HG02642 (cell line): Measurements from ENCODE around the gene TCERG1L.

Source experiments
- ATAC-seq: cut with Tn5 transposase; IDR thresholded peaks from one replicate; pipeline ENCODE4 v1.9.1; 2021; ENCODE audit warnings: mild to moderate bottlenecking; ENCODE audit not compliant: unreplicated experiment, poor library complexity

The TCERG1L gene

GRCh38 chr10:131231965-131232541 is 79.5 kb downstream of the TCERG1L start:
- no peak for ATAC-seq

DNA sequence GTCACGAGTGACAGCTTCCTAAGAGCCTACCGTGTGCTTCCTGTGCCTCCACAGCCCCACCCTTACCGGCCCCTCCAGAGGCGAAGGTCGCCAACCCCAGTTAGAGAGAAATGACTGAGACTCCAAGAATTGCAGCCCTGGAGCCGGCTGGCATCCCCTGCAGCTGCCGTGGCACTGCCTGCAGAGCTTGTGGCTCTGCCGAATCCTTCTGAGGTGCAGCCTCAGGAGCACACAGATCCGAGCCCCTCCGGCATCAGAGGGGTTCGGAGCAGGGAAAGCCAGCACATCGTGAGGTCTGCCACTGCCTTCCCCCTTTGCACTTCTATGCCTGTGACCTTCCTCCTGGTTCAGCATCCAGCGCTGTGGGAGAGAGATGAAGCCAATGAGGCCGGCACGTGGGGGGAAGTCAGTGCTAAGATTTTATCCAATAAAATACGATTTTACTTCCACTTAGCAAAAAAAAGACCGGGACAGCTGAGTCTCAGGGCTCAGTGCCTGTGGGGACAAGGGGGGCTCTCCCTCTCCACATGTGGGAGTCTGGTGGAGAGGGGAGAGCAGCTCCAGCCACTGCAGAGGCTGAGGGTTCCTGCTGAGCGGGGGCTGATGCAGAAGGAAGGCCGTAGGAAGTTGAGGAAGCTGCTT is 80.1 kb downstream of the TCERG1L start:
- ATAC-seq, result no peak

DNA sequence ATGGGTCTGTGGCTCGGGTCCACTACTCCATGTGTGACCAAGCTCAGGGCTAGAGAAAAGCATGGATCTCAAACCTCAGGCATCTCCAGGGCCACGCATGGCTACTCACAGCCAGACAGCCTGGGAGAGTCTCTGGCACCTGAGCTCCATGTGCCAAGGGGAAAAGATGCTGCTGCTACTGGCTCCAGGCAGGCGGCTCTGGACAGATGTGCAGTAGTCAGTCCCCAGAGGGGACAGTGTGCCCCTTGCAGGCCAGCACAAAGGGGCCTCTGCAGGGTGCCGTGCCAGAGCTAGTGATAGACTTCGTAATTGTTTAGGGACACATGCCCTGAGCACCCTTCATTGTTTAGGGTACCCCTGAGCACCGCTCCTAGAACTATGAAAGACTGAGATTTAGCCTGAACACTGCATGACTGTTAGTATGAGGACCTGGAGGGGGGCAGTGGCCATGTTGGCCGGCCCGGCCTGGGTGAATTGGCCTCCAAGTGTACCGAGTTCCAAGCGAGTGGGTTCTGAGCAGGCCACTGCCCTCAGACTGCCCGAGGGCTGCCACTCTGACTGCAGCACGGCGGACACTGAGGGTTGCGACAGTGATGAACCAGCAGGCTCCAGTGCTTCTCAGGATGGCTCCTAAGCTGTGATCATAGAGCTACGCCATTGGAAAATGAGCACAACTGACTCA is 80.7 kb downstream of the TCERG1L start:
- ATAC-seq, result no peak

DNA sequence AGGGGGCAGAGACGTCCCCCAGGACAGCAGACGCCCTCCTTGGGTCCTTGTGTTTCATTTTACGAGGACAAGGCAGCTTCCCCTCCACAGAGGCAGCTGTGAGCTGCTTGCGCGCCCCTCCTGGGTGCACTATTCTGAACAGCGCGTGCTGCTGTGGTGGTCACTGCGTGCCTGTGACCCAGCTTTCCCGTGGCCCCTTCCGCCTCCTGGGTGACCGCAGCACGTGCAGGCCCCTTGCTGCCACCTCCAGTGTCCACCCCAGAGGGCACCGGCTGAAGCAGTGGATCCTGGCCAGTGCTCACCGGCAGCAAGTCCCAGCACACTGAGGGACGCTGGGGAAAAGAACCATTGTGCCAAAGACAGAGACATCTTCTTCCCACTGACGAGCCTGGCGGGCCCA is 81.4 kb downstream of the TCERG1L start:
- ATAC-seq, result no peak

DNA sequence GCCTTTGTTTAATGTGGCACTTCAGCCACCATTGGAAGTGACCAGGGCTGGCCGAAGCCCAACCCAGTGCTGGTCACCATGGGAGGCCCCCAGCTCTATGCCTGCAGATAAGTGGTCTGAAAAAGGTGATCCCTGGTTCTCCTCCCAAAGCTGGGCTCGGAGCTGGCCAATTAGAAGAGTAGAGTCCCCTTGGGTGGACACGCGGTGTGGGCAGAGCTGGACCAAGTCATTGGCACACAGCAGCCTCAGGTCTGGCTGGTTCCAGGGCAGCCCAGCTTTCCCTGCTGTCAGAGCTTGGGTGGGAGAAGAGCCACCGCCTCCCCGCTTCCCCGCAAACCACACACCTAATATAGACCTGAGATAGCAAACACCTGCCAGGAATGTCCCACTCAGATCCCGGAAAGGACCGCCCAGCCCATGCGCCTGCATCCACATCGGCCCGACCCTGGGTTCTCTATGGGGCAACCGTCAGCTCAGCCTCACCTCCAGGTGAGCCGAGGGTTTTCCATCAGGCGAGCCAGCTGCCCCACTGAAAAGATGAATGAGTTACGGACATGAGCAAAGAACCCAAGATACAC is 84.3 kb downstream of the TCERG1L start:
- ATAC-seq, result no peak

- no peak for ATAC-seq
Observed at GRCh38 chr10:131226446-131227162, 84.9 kb downstream of the TCERG1L start.

DNA sequence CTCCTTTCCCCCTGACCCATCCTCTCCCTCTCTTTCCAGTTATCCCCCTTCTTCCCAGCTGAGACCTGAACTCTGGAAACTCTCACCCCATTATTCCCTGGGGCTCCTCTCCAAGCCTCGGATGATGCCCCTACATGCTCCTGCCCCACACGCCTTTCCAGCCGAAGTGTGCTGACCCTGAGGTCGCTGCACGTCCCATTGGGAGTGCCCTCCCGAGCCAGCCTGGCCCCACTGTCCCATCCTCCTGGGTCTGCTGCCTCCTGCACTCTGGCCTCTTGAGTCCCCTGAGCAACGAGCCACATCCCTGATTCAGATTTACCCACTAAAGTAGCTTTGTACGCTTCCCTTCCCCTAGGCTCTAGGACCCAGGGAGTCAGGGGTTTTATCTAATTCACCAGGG is 87.4 kb downstream of the TCERG1L start:
- ATAC-seq, result no peak

DNA sequence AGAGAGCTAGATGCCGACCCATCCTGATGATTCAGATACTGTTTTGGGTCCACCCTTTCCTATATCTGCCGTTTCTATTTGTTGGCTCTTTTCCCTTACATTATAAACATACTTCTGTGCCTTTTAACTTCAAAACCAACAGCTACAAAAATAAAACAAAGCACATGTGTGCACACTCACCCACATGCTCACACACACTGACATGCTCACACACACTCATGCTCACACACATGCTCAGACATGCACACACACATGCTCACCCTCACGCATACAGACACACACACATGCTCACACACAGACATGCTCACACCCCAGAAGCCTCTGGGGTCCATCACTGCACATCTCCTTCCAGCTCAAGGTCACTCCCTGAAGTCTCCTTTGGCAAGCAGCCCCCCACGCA is 88.1 kb downstream of the TCERG1L start:
- no peak for ATAC-seq

GRCh38 chr10:131222986-131223385 is 88.5 kb downstream of the TCERG1L start:
- no peak for ATAC-seq

DNA sequence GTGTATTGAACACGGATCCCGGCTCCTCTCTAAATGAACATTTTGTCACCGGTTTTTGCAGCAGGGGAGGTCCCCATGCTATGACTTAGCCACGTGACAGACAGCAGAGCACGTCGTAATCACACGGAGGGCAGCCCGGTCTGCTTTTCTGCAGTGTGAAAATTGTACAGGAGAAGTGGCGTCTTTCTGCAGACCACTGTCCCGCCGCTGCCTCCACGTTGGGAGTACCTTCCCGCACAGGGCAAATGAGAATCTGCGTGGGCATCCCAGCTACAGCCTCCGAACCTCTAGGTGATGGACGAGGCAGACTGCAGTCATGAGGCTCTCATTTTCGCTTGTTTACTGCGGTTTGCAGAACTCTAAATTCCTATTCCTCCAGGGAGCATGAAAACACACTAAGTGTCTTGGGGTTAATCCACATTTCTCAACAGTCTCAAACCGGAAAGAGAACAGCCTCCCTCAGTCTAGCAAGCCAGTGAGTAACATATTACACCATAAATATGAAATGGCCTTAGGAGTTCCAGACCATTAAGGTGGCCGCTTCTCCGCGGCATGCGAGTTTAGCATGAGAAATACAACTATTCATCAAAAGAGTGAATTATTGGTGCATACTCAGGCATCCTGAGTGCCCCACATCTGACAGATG is 89.8 kb downstream of the TCERG1L start:
- no peak for ATAC-seq

DNA sequence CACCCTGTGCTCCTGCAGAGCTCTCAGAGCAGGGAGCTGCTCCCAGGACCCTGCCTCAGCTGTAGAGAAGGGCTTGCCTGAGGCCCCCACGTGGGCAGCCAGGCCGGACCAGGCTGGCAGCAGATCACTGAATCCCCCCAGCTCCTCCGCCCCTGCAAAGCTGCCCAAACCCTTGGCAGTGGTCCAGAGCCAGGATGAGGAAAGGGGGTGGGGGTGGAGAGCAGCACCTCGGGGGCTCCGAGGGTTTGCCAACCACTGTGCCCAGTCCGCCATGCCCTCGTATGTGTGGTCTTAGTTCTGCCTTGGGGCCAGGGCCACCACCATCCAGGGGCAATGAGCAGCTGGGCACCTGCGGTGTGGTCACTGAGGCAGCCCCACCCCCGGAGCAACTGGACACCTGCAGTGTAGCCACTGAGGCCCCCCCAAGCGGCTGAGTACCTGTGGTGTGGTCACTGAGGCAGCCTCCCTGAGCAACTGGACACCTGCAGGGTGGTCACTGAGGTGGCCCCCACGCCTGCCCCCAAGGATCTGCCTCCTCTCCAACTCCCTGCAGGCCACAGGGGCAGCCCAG is 90.8 kb downstream of the TCERG1L start:
- no peak for ATAC-seq

DNA sequence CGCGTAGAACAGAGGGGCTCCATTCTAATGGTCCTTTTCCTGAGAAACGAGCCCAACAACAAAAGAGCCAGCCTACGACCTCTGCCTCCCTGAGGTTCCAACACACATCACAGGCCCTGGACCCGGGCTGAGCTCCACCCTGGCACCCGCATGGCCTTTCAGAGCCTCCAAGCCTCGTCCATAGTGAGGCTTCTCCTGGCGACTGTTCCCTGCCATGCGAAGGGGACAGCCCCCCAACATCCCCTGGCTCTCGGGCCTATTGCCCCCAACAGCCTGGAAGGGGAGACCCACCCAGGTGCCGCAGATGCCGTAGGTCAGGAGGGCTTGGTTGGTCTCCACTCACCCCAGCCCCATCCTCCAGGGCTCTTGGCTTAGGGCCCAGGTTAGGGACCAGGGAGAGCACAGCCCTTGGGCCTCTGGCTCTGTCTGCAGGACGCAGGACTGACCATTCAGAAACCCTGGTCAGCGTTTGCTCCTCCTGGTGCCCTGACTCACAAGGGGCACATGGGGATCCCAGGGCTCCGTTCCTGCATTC is 91.5 kb downstream of the TCERG1L start:
- no peak for ATAC-seq

GRCh38 chr10:131219584-131219886 is 92.0 kb downstream of the TCERG1L start:
- ATAC-seq, result no peak

GRCh38 chr10:131218811-131219583 is 92.5 kb downstream of the TCERG1L start:
- ATAC-seq, result no peak

DNA sequence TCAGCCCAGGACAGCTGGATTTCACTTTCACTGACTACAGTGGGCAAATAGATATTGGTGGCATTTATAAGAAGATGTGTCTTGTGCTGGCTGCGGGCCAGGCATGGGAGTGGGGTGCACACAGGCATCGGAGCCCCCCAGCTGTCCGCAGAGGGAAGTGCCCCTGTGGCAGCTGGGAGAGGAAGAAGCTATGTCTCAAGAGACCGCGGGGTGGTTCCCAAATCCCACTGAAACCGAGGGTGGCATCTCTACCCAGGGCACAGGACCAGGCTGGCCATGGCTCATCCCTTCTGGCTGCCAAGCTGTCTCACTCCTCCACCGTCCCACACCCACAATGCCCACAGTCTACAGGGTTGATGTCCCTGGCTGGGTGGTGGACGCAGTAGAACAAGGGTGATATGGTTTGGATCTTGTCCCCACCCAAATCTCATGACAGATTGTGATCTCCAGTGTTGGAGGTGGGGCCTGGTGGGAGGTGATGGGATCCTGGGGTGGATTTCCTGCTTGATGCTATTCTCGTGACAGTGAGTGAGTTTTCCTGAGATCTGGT is 94.8 kb downstream of the TCERG1L start:
- ATAC-seq, result no peak

- no peak for ATAC-seq
Observed at GRCh38 chr10:131215776-131216175, 95.7 kb downstream of the TCERG1L start.

DNA sequence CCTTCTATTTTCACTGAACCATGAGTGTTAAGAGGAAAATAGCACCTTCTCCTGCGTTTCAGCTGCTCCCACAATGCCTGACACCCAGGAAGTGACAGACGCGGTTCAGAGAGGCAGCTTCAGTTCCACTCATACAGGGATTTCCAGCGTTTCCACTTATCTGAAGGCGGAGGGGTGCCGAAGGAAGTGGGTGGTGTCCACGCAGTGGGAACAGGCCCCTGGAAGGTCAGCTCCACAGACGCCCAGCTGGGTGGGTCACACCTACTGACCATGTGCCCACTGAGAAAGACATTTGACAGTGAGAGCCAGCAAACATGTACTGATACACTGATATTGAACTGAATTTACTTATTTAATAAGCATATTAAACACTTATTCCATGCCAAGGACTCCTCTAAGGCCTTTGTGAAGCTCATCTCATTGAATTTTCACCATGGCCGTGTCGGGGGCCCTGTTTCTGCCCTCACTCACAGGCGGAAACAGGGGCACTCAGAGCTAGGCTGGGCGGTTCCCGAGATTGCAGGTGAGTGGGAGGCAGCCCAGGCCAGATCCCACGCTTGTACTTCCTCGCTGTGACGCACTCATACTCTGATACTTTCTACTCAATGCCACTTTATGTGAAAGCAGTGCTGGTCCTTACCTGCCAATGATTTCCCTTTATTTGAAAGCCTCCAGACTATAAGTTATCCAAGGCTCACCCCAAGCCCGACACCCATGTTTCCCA is 96.8 kb downstream of the TCERG1L start:
- no peak for ATAC-seq

DNA sequence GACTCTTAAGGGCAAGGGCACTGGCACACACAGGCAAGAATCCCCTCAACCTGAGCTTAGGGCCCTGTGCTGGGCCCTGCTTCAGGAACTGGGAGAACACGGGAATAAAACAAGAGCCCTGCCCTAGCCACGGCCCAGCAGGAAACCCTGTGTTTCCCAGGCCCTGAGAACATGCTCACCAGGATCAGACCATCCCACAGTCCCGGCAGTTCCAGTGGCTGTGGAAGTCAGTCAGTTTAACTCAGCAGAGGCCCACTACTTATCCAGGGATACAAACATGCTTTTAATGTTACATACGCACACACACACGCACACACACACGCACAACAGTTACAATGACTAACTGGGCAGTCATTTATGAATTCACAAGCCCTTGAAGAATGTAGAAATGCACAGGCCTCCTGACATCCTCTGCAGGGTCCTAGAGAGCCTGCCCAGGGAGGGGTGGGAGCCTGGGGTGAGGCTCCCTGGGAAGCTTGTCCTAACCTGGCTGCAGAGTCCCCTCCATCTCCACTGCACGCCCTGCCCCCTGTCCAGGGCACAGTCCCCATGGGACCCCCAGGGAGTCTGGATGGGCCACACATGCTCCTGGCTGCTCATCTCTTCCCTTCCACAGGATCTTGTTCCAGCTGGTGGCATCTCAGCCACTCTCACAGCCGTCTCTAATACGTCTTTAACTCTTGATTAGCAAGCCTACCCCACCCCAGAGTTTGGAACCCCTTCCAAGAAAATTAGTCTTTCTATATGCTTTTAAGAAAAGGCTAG is 97.6 kb downstream of the TCERG1L start:
- ATAC-seq, result no peak
